Stomach (tissue), 9 donors: ENCODE data around the gene FAM193A. TPM values are rescaled to one million over a fixed set of nuclear protein-coding genes. Genes with fewer than 3 reads are reported as not detected.

Experiments used
- DNase-seq, 2 donors: peaks; one replicate each; pipeline versions ENCODE4 v3.0.0 to v3.0.0-alpha.2; 2013 to 2019
- H3K27ac ChIP-seq, 5 donors: fragments of 200-600 bp in 4 of 5; sonication (generic) in 4 of 5; one replicate each; pipeline ENCODE4 v1.5.1; 2013 to 2019; ENCODE audit warnings: mild to moderate bottlenecking in 1 of 5, moderate library complexity in 1 of 5
- H3K27me3 ChIP-seq, 3 donors: fragments of 200-600 bp; sonication (generic); one replicate each; pipeline ENCODE4 v1.5.1; 2017 to 2019; ENCODE audit warnings: mixed run types in 1 of 3
- H3K36me3 ChIP-seq, 4 donors: fragments of 200-600 bp; sonication (generic); 1 replicate in 3 of 4; 2 replicates in 1 of 4; pipeline ENCODE4 v1.5.1; 2016 to 2019
- H3K4me1 ChIP-seq, 4 donors: fragments of 200-600 bp; sonication (generic); one replicate each; pipeline ENCODE4 v1.5.1; 2016 to 2019
- H3K4me3 ChIP-seq, 4 donors: fragments of 200-600 bp; sonication (generic) in 3 of 4; one replicate each; pipeline ENCODE4 v1.5.1; 2016 to 2019; ENCODE audit warnings: mild to moderate bottlenecking in 1 of 4
- H3K9me3 ChIP-seq, 4 donors: fragments of 200-600 bp; sonication (generic); one replicate each; pipeline ENCODE4 v1.5.1; 2016 to 2019
- CTCF ChIP-seq, 7 experiments: fragments of 450-650 bp in 4 of 7; fragments of 200-600 bp in 3 of 7; sonication (generic) in 3 of 7; IDR thresholded peaks; one replicate each; pipeline ENCODE4 v1.5.1; 2016 to 2019; ENCODE audit warnings: antibody characterized with exemption in 7 of 7, control low read depth in 2 of 7, mild to moderate bottlenecking in 1 of 7
- EP300 ChIP-seq: sonication (generic); formaldehyde crosslinking; IDR thresholded peaks from one replicate; pipeline ENCODE4 v1.6.1; 2017; ENCODE audit warnings: antibody characterized with exemption
- POLR2A ChIP-seq, 4 donors: fragments of 450-650 bp; IDR thresholded peaks; one replicate each; pipeline ENCODE4 v1.6.1; 2016; ENCODE audit warnings: antibody characterized with exemption in 4 of 4, control low read depth in 2 of 4, mild to moderate bottlenecking in 1 of 4, moderate library complexity in 1 of 4
- POLR2AphosphoS5 ChIP-seq, 3 donors: sonication (generic); formaldehyde crosslinking; IDR thresholded peaks; one replicate each; pipeline ENCODE4 v1.6.1; 2016; ENCODE audit warnings: antibody characterized with exemption in 3 of 3
- WGBS, 5 donors: extraction: QIAGEN DNeasy Blood & Tissue Kit in 3 of 5; methylation state at CpG; one replicate each; pipeline versions ENCODE4 v1.1.5 to v1.1.7; 2013 to 2018; 5-methylcytosine and 5-hydroxymethylcytosine counted together
- intact Hi-C: fragments of 100-400 bp; cut with DNase I; formaldehyde crosslinking; loops from one replicate; pipeline ENCODE4 v1.15.1; 2023; ENCODE audit warnings: low total_unique reads
- polyA plus RNA-seq, 3 donors: library from polyadenylated mRNA; stranded (reverse); fragments of 200-250 nt; gene quantifications; one replicate each; pipeline ENCODE4 v1.2.3, GENCODE V29; 2013
- total RNA-seq, 5 donors: library from RNA; depleted of rRNA; stranded (reverse); fragments of >200 nt; gene quantifications; one replicate each; pipeline versions ENCODE4 v1.1.0 to v1.2.3, GENCODE V29; 2014 to 2016
- donor health status: healthy with polysubstance abuse.
- donor health status: Bipolar disorder and iron deficiency.
- donor health status: healthy.

FAM193A gene
- total and polyA plus RNA-seq, 8 donors = 4.9 to 107 (median 26.0) TPM

GRCh38 chr4:2579910-2580309 lies 43.5 kb downstream of the FAM193A start:
- 96 to 99% (median 98%) methylated on average over 5 of the region's 5 CpGs for WGBS, 5 donors
- Histone ChIP-seq H3K36me3 (peaks cover 0 to 7% (median 0%) of the 10 kb centered on the region in 4 donors), H3K27me3 (no peaks in the 10 kb centered on the region), H3K27ac (no peak overlapping the region), H3K4me1 (peaks cover 21 to 47% (median 30%) of the 10 kb centered on the region in 4 donors), H3K4me3 (no peak overlapping the region), H3K9me3 (no peaks in the 10 kb centered on the region)
- intact Hi-C loops = no loop called here
- TF ChIP-seq CTCF (IDR thresholded peaks at IDR 0.05) = no peak
- TF ChIP-seq EP300 = no peak
- no peak for TF ChIP-seq POLR2AphosphoS5 (IDR thresholded peaks at IDR 0.05)
- no peak for TF ChIP-seq POLR2A (IDR thresholded peaks at IDR 0.05)
- no peak for DNase-seq

GRCh38 chr4:2583092-2583491 lies 46.6 kb downstream of the FAM193A start:
- 31 to 62% (median 52%) methylated on average over 4 of the region's 4 CpGs for WGBS, 5 donors

GRCh38 chr4:2583517-2583916 lies 47.1 kb downstream of the FAM193A start:
- 14 to 39% (median 22%) methylated on average over 4 of the region's 4 CpGs for WGBS, 5 donors
- no peak for TF ChIP-seq POLR2A (IDR thresholded peaks at IDR 0.05)
- TF ChIP-seq CTCF (IDR thresholded peaks at IDR 0.05) = peak in 1 of 7 experiments; percentile 15
- peak in 1 of 3 donors; percentile 53 for TF ChIP-seq POLR2AphosphoS5 (IDR thresholded peaks at IDR 0.05)
- TF ChIP-seq EP300 = no peak
- H3K4me3 ChIP-seq = peak overlapping the region in 1 of 4 donors; percentile 12

More at GRCh38 chr4:2583092-2583491, 46.6 kb downstream of the FAM193A start:
- no peaks in the 10 kb centered on the region for H3K36me3 ChIP-seq
- H3K9me3 ChIP-seq = no peaks in the 10 kb centered on the region
- H3K4me3 ChIP-seq = peak overlapping the region in 1 of 4 donors; percentile 12
- H3K27me3 ChIP-seq = no peaks in the 10 kb centered on the region
- H3K4me1 ChIP-seq = peaks cover 32 to 53% (median 43%) of the 10 kb centered on the region in 4 donors
- TF ChIP-seq POLR2AphosphoS5 (IDR thresholded peaks at IDR 0.05) = no peak
- TF ChIP-seq CTCF (IDR thresholded peaks at IDR 0.05) = no peak
- TF ChIP-seq EP300 = no peak
- TF ChIP-seq POLR2A (IDR thresholded peaks at IDR 0.05) = no peak
- H3K27ac ChIP-seq = peak overlapping the region; percentile 10 to 54 (median 43)
- intact Hi-C loops = no loop called here
- no peak for DNase-seq

GRCh38 chr4:2586502-2586901 lies 50.1 kb downstream of the FAM193A start:
- Histone ChIP-seq H3K27ac (no peak overlapping the region), H3K4me1 (peaks cover 62 to 83% (median 71%) of the 10 kb centered on the region in 4 donors), H3K4me3 (no peak overlapping the region), H3K27me3 (no peaks in the 10 kb centered on the region), H3K9me3 (no peaks in the 10 kb centered on the region), H3K36me3 (no peaks in the 10 kb centered on the region)
- intact Hi-C loops = no loop called here
- TF ChIP-seq POLR2A (IDR thresholded peaks at IDR 0.05) (no peak), CTCF (IDR thresholded peaks at IDR 0.05) (no peak)
- no peak for DNase-seq
- WGBS, 5 donors = 92 to 98% (median 97%) methylated on average over 5 of the region's 5 CpGs

More at GRCh38 chr4:2583517-2583916, 47.1 kb downstream of the FAM193A start:
- DNase-seq = peak in 1 of 2 donors; percentile 66
- intact Hi-C loops = no loop called here
- Histone ChIP-seq H3K27me3 (no peaks in the 10 kb centered on the region), H3K9me3 (no peaks in the 10 kb centered on the region), H3K4me1 (peaks cover 36 to 57% (median 45%) of the 10 kb centered on the region in 4 donors), H3K27ac (peak overlapping the region; percentile 10 to 54 (median 43)), H3K36me3 (no peaks in the 10 kb centered on the region)
